HCT116 (cell line): Measurements from ENCODE around the gene RASGRF2. TPM values are rescaled to one million over a fixed set of nuclear protein-coding genes. Genes with fewer than 3 reads are reported as not detected.

Experiments used
- ATAC-seq: fragments of 200-7000 bp; cut with Tn5 transposase; 2 replicates; pipeline ENCODE4 v1.9.1; 2020; ENCODE audit warnings: mild to moderate bottlenecking, moderate library complexity
- BruUV-seq: library from RNA; stranded (reverse); fragments of 400-500 nt; replicated peaks from 2 replicates; lab custom pipeline; 2021; lab: Mats Ljungman, UMichigan
- CTCF ChIA-PET: fragments of 300-600 bp; sonication (Branson Sonifier 250); formaldehyde crosslinking; loops from one replicate; lab custom pipeline; 2021; ENCODE audit warnings: antibody characterized with exemption; lab: Charles Lee
- POLR2A ChIA-PET: fragments of 300-600, 350-600 bp; sonication (Branson Sonifier 250); formaldehyde crosslinking; loops from one replicate; lab custom pipeline; 2021; ENCODE audit warnings: antibody characterized with exemption; lab: Charles Lee
- RAD21 ChIA-PET, 2 experiments: fragments of 300-600 bp; sonication (Branson Sonifier 250); formaldehyde crosslinking; loops; one replicate each; lab custom pipeline; 2023; ENCODE audit warnings: low total read pairs in 2 of 2; ENCODE audit not compliant: uncharacterized antibody in 2 of 2, unreplicated experiment in 2 of 2, low non-redundant PET in 1 of 2; lab: Charles Lee
- DNase-seq: peaks from one replicate; pipeline ENCODE4 v3.0.0-alpha.2; 2010; ENCODE audit warnings: low read depth, low spot score
- H2AFZ ChIP-seq: fragments of 200-600 bp; shearing (Covaris generic), sonication (generic); 2 replicates; pipeline ENCODE4 v1.6.1; 2017; ENCODE audit warnings: low read depth, mixed run types, mixed read lengths, antibody characterized with exemption, low read length; ENCODE audit not compliant: poor library complexity, severe bottlenecking
- H3K27ac ChIP-seq: 2 replicates; pipeline ENCODE4 v1.5.1; 2012; ENCODE audit warnings: low read depth, low read length
- H3K27me3 ChIP-seq: fragments of 200-600 bp; sonication (generic); 2 replicates; pipeline ENCODE4 v1.6.1; 2016; ENCODE audit warnings: mixed run types, low read length, mixed read lengths; ENCODE audit not compliant: insufficient read depth
- H3K36me3 ChIP-seq, 2 experiments: fragments of 200-500 bp in 1 of 2; fragments of 200-600 bp in 1 of 2; sonication (Bioruptor generic) in 1 of 2; sonication (generic) in 1 of 2; 2 replicates each; pipeline versions ENCODE4 v1.5.1 to v1.6.1; 2014 to 2016; ENCODE audit warnings: low read length in 2 of 2, inconsistent platforms in 1 of 2, mixed read lengths in 1 of 2, mixed run types in 1 of 2; ENCODE audit not compliant: insufficient read depth in 2 of 2, control insufficient read depth in 1 of 2
- H3K4me1 ChIP-seq, 2 experiments: fragments of 200-600 bp in 1 of 2; sonication (generic) in 1 of 2; 2 replicates each; pipeline versions ENCODE4 v1.5.1 to v1.6.1; 2012 to 2017; ENCODE audit warnings: low read length in 2 of 2, inconsistent platforms in 1 of 2, mild to moderate bottlenecking in 1 of 2, mixed read lengths in 1 of 2, mixed run types in 1 of 2, moderate library complexity in 1 of 2; ENCODE audit not compliant: insufficient read depth in 2 of 2, control insufficient read depth in 1 of 2
- H3K4me2 ChIP-seq: fragments of 200-600 bp; sonication (generic); 2 replicates; pipeline ENCODE4 v1.6.1; 2017; ENCODE audit warnings: mixed run types, low read length, mixed read lengths
- H3K4me3 ChIP-seq, 2 experiments: fragments of 200-600 bp in 1 of 2; sonication (generic) in 1 of 2; replicated peaks in 1 of 2; 2 replicates each; pipeline ENCODE4 v1.5.1; 2011 to 2016; ENCODE audit warnings: low read length in 2 of 2, control low read depth in 1 of 2, low read depth in 1 of 2, mild to moderate bottlenecking in 1 of 2, mixed read lengths in 1 of 2, mixed run types in 1 of 2
- H3K79me2 ChIP-seq: fragments of 200-600 bp; sonication (generic); 2 replicates; pipeline ENCODE4 v1.6.1; 2017; ENCODE audit warnings: mild to moderate bottlenecking, mixed run types, low read length, moderate library complexity, mixed read lengths; ENCODE audit not compliant: insufficient read depth
- H3K9ac ChIP-seq: fragments of 200-600 bp; sonication (generic); 2 replicates; pipeline ENCODE4 v1.6.1; 2016; ENCODE audit warnings: low read length, mixed read lengths
- H3K9me2 ChIP-seq: fragments of 200-600 bp; sonication (generic), shearing (Covaris generic); 2 replicates; pipeline ENCODE4 v1.6.1; 2017; ENCODE audit warnings: mixed run types, mild to moderate bottlenecking, moderate library complexity; ENCODE audit not compliant: insufficient read depth
- H3K9me3 ChIP-seq, 2 experiments: fragments of 200-500 bp in 1 of 2; fragments of 200-600 bp in 1 of 2; sonication (Bioruptor generic) in 1 of 2; sonication (generic) in 1 of 2; 2 replicates each; pipeline ENCODE4 v1.6.1; 2014 to 2017; ENCODE audit warnings: low read length in 2 of 2, mixed read lengths in 2 of 2, inconsistent platforms in 1 of 2, low read depth in 1 of 2, mild to moderate bottlenecking in 1 of 2, mixed run types in 1 of 2, moderate library complexity in 1 of 2; ENCODE audit not compliant: control insufficient read depth in 1 of 2, insufficient read depth in 1 of 2
- H4K20me1 ChIP-seq: fragments of 200-600 bp; sonication (generic), shearing (Covaris generic); 2 replicates; pipeline ENCODE4 v1.6.1; 2017; ENCODE audit warnings: mixed run types, mild to moderate bottlenecking, moderate library complexity; ENCODE audit not compliant: insufficient read depth
- CBX3 ChIP-seq: IDR thresholded peaks from 2 replicates; pipeline ENCODE4 v1.6.1; 2012; ENCODE audit warnings: low read depth
- CEBPB ChIP-seq: IDR thresholded peaks from 2 replicates; pipeline ENCODE4 v1.6.1; 2012; ENCODE audit warnings: low read depth
- EGR1 ChIP-seq: IDR thresholded peaks from 2 replicates; pipeline ENCODE4 v1.6.1; 2012; ENCODE audit warnings: low read depth
- EZH2 ChIP-seq: fragments of 200-600 bp; sonication (generic); IDR thresholded peaks from 2 replicates; pipeline ENCODE4 v1.6.1; 2017; ENCODE audit warnings: antibody characterized with exemption, mixed run types
- JUND ChIP-seq: IDR thresholded peaks from 2 replicates; pipeline ENCODE4 v1.6.1; 2012
- POLR2A ChIP-seq: IDR thresholded peaks from 2 replicates; pipeline ENCODE4 v1.7.0; 2011; ENCODE audit warnings: borderline replicate concordance; ENCODE audit not compliant: insufficient read depth, insufficient read length; ENCODE audit errors: extremely low read depth
- POLR2AphosphoS5 ChIP-seq: IDR thresholded peaks from 2 replicates; pipeline ENCODE4 v1.6.1; 2011; ENCODE audit warnings: mild to moderate bottlenecking, low read depth, low read length, moderate library complexity
- RAD21 ChIP-seq: IDR thresholded peaks from 2 replicates; pipeline ENCODE4 v1.6.1; 2012; ENCODE audit warnings: low read depth, mild to moderate bottlenecking
- SP1 ChIP-seq: IDR thresholded peaks from 2 replicates; pipeline ENCODE4 v1.6.1; 2012; ENCODE audit warnings: low read depth
- YY1 ChIP-seq: IDR thresholded peaks from 2 replicates; pipeline ENCODE4 v1.6.1; 2011; ENCODE audit warnings: low read length, low read depth, moderate library complexity, mild to moderate bottlenecking; ENCODE audit not compliant: insufficient replicate concordance; ENCODE audit errors: extremely low read depth
- intact Hi-C: fragments of 100-400 bp; cut with micrococcal nuclease; formaldehyde crosslinking; loops from 2 replicates; pipeline ENCODE4 v1.10.0; 2022
- total RNA-seq: library from RNA; stranded (reverse); gene quantifications from one replicate; pipeline ENCODE4 v1.2.1, GENCODE V29; 2021; ENCODE audit not compliant: unreplicated experiment
- TF ChIP-seq, protein P1 (sequence below): IDR thresholded peaks from 2 replicates; pipeline ENCODE4 v1.6.1; 2012
- TF ChIP-seq, protein P2 (sequence below): IDR thresholded peaks from 2 replicates; pipeline ENCODE4 v1.6.1; 2011; ENCODE audit warnings: mild to moderate bottlenecking, low read length, moderate library complexity; ENCODE audit not compliant: insufficient replicate concordance; ENCODE audit errors: extremely low read depth
- TF ChIP-seq, protein P3 (sequence below): IDR thresholded peaks from 2 replicates; pipeline ENCODE4 v1.6.1; 2012

The RASGRF2 gene
- total RNA-seq, 1 experiment from 2014 or later: 0.05 TPM

DNA sequence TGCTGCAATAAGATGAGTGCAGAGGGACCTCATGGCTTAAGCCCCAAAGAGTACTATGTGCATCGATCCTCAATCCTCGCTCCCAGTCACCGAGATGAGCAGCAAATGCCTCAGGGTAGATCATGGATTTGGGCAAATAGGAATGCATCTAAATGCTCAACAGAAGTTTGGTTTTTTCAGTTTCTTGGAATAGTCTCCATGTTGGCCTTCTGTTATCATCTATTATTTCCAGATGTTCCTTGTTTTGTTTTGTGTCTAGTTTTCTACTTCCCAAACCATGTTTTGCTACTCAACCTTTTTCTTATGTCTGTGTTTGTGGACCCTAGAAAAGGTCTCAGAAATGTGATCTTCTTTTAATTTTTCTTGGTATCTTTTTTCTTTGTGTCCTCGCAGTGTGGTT, 43.5 kb upstream of the RASGRF2 start:
- ATAC-seq (no peak), DNase-seq (no peak)
- Histone ChIP-seq H3K27me3 (no peaks in the 10 kb centered on the region), H3K4me2 (no peak overlapping the region), H3K4me3 (no peak overlapping the region), H3K9me3 (no peaks in the 10 kb centered on the region), H4K20me1 (no peaks in the 10 kb centered on the region), H2AFZ (no peak overlapping the region), H3K9ac (no peak overlapping the region), H3K79me2 (no peaks in the 10 kb centered on the region), H3K36me3 (no peaks in the 10 kb centered on the region), H3K9me2 (no peaks in the 10 kb centered on the region), H3K27ac (no peak overlapping the region), H3K4me1 (no peaks in the 10 kb centered on the region)
- TF ChIP-seq, protein P1, sequence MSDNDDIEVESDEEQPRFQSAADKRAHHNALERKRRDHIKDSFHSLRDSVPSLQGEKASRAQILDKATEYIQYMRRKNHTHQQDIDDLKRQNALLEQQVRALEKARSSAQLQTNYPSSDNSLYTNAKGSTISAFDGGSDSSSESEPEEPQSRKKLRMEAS: no peak
- no peak for TF ChIP-seq RAD21
- TF ChIP-seq JUND: no peak
- no peak for TF ChIP-seq POLR2A
- TF ChIP-seq CEBPB: no peak
- TF ChIP-seq EZH2: no peak
- no peak for TF ChIP-seq POLR2AphosphoS5
- TF ChIP-seq, protein P2, sequence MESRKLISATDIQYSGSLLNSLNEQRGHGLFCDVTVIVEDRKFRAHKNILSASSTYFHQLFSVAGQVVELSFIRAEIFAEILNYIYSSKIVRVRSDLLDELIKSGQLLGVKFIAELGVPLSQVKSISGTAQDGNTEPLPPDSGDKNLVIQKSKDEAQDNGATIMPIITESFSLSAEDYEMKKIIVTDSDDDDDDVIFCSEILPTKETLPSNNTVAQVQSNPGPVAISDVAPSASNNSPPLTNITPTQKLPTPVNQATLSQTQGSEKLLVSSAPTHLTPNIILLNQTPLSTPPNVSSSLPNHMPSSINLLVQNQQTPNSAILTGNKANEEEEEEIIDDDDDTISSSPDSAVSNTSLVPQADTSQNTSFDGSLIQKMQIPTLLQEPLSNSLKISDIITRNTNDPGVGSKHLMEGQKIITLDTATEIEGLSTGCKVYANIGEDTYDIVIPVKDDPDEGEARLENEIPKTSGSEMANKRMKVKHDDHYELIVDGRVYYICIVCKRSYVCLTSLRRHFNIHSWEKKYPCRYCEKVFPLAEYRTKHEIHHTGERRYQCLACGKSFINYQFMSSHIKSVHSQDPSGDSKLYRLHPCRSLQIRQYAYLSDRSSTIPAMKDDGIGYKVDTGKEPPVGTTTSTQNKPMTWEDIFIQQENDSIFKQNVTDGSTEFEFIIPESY: no peak
- no peak for TF ChIP-seq SP1
- TF ChIP-seq CBX3: no peak
- ChIA-PET CTCF (no interaction called here), POLR2A (interaction anchor here (0.7 kb wide), 1 partner anchor 182 kb away, joined by 5 read pairs; no protein-coding TSS in a partner anchor), RAD21 (no interaction called here)
- intact Hi-C loops: no loop called here
- BruUV-seq: no TSS peak

DNA sequence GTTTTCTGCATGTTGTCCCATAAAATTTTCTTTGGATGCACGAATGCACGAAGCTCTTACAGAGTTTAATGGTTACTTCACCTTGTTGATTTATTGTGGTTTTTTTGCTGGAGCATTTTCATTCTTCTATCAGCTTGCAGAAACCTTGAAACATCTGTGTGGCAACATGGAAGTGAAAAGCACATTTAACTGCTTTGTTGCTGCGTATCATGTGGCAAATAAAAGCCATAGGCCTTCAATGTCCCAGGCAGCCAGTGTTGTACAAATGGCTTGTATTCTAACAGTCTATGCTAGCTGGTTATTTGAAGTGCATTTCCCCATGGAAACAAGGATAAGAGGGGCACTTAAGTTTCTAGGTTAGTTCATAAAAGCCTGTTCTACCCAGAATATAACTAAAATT, 42.5 kb upstream of the RASGRF2 start:
- intact Hi-C loops: no loop called here
- no peak overlapping the region for H2AFZ ChIP-seq
- RAD21 ChIA-PET: no interaction called here
- no peak overlapping the region for H3K4me2 ChIP-seq
- H3K36me3 ChIP-seq: no peaks in the 10 kb centered on the region
- H3K9ac ChIP-seq: no peak overlapping the region
- no peaks in the 10 kb centered on the region for H3K9me3 ChIP-seq
- H3K4me1 ChIP-seq: no peaks in the 10 kb centered on the region
- CTCF ChIA-PET: no interaction called here
- no peaks in the 10 kb centered on the region for H3K9me2 ChIP-seq
- no peaks in the 10 kb centered on the region for H3K27me3 ChIP-seq
- H3K79me2 ChIP-seq: no peaks in the 10 kb centered on the region
- H4K20me1 ChIP-seq: no peaks in the 10 kb centered on the region
- ATAC-seq: no peak
- no peak for DNase-seq
- POLR2A ChIA-PET: no interaction called here
- no peak for TF ChIP-seq YY1
- no peak for TF ChIP-seq EGR1
- TF ChIP-seq EZH2: no peak
- TF ChIP-seq, protein P3, sequence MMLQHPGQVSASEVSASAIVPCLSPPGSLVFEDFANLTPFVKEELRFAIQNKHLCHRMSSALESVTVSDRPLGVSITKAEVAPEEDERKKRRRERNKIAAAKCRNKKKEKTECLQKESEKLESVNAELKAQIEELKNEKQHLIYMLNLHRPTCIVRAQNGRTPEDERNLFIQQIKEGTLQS: no peak
- H3K4me3 ChIP-seq: no peak overlapping the region
- BruUV-seq: no TSS peak
- H3K27ac ChIP-seq: no peak overlapping the region
